NCI-H446 treated with DMSO at 0.1 percent for 48 hours (cell line): Measurements from ENCODE around the gene PDCD1.
"Not testable (repeated sequence)": the region's sequence is repeated elsewhere in the genome, so short reads cannot be mapped to it uniquely, and the experiment has no call there.

Experiments
- DNase-seq: peaks from one replicate; lab custom pipeline; 2025; lab: John Stamatoyannopoulos, UW

The PDCD1 gene

GRCh38 chr2:241833756-241834526, 24.8 kb downstream of the PDCD1 start:
- DNase-seq = not testable (repeated sequence)

DNA sequence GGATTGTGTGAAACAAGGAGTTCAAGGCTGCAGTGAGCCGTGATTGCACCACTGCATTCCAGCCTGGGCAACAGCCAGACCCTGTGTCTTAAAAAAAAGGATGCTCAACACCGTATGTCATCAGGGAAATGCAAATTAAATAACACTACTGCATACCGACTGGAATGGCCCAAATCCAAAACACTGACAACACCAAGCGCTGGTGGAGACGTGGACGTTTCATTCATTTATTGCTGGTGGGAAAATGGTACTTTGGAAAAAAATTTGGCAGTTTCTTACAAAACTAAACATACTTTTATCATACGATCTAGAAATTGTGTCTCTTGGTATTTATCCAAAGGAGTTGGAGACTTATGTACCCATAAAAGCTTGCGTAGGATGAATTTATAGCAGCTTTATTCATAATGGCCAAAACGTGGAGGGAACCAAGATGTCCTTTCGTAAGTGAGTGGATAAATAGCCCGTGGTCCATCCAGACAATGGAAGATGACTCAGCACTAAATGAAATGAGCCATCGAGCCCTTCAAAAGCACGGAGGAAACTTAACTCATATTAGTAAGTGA, 25.5 kb downstream of the PDCD1 start:
- no peak for DNase-seq

DNA sequence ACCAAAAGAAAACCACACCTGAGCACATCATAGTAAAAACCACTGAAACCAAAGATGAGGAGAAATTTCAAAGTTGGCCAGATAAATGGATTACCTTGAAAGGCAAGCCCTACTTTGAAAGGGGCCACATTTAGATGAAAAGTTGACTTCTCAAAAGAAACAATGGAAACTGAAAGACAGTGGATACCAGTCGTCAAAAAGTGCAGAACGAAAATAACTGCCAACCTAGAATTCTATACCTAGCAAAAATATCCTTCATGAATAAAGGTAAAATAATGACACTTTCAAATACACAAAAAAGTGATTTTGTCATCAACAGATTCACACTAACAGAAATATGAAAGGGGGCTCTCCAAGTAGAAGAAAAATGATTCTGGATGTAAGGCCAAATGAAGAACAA, 31.3 kb downstream of the PDCD1 start:
- no peak for DNase-seq

- not testable (repeated sequence) for DNase-seq
Observed at GRCh38 chr2:241823531-241824437, 34.9 kb downstream of the PDCD1 start.

- DNase-seq = no peak
Observed at GRCh38 chr2:241822264-241822623, 36.5 kb downstream of the PDCD1 start.

GRCh38 chr2:241821460-241822263, 37.0 kb downstream of the PDCD1 start:
- DNase-seq = no peak

- DNase-seq = no peak
Observed at GRCh38 chr2:241820625-241821384, 37.9 kb downstream of the PDCD1 start.

DNA sequence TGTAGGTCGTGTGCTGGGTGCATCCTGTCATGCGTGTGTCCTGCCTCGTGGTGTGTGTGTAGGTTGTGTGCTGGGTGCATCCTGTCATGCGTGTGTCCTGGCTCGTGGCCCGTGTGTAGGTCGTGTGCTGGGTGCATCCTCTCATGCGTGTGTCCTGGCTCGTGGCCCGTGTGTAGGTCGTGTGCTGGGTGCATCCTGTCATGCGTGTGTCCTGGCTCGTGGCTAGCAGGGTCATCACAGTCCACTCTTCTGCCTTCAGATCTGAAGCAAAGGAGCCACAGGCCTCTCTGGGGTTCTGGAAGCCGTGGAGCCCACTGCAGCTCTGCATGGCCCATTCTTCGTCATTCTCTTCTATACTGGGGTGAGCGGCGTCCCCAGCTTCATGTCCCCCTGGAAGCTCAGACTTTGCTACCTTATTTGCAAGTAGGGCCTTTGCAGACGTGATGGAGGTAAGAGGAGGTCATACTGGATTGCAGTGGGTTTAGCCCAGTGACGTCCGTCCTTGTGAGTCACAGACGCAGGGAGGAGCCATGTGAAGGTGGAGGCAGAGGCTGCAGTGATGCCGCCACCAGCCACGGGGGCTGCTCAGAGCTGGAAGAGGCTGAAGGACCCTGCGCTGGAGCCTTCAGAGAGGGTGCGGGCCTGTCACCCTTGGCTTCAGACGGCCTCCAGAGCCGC, 38.6 kb downstream of the PDCD1 start:
- DNase-seq = not testable (repeated sequence)

DNA sequence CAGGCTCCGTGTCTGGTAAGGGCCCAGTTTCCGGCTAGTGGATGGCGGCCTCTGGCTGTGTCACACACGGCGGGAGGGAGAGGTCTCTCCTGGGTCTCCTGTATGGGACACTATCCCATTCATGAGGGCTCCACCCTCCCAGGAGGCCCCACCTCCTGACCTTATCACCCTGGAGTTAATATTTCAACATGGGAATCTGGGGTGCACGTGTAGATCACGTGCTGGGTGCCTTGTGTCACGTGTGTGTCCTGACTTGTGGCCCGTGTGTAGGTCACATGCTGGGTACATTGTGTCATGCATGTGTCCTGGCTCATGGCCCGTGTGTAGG, 39.8 kb downstream of the PDCD1 start:
- no peak for DNase-seq

DNA sequence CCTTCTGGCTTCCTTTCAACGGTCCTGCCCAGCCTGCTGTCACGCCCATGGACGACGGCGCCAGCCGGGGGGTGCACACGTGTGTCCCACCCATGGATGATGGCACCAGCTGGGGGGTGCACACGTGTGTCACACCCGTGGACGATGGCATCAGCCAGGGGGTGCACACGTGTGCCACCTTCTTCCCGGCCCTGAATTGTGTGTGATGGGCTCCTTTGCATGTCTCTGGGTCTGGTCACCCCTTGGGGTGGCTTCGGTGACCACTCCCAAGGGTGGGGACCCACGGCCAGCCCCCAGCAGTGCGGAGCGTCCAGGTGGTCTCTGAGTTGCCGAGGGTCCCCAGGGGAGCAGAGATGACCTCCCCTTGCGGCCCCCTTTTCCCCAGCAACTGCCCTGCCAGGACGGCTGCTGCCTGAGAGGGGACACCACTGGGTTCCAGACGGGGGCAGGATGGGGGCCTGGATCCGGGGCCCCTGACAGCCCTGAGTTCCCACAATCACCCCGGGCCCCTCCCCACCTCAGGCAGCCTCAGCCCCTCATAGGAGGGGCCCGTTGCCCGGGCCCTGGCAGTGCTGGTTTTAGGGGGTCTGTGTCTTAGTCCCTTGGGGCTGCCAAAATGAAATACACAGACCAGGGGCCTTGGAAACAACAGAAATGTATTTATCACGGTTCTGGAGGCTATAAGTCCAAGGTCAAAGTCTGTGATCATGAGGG, 40.3 kb downstream of the PDCD1 start:
- DNase-seq = no peak

- not testable (repeated sequence) for DNase-seq
Observed at GRCh38 chr2:241817821-241818215, 40.9 kb downstream of the PDCD1 start.

GRCh38 chr2:241817126-241817820, 41.4 kb downstream of the PDCD1 start:
- no peak for DNase-seq

DNA sequence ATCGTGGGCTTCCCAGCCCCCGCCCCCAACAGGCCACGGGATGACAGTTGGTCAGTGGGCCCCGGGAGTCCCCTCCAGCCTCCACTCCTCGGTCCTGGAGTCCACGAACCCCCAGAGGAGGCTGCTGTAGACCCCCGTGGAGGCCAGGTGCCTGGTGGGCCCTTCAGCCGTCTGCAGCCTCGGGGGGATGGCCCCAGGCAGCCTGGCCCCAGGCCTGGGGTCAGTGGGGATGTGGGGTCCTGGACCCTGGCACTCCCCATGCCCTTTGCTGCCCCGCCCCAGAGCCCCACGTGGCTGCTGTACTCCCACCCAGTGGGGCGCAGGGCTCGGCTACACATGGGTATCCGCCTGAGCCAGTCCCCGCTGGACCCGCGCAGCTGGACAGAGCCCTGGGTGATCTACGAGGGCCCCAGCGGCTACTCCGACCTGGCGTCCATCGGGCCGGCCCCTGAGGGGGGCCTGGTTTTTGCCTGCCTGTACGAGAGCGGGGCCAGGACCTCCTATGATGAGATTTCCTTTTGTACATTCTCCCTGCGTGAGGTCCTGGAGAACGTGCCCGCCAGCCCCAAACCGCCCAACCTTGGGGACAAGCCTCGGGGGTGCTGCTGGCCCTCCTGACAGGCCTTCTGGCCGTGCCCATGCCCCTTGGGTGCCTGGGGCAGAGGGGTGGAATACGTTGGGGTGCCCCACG, 42.1 kb downstream of the PDCD1 start:
- DNase-seq = no peak

DNA sequence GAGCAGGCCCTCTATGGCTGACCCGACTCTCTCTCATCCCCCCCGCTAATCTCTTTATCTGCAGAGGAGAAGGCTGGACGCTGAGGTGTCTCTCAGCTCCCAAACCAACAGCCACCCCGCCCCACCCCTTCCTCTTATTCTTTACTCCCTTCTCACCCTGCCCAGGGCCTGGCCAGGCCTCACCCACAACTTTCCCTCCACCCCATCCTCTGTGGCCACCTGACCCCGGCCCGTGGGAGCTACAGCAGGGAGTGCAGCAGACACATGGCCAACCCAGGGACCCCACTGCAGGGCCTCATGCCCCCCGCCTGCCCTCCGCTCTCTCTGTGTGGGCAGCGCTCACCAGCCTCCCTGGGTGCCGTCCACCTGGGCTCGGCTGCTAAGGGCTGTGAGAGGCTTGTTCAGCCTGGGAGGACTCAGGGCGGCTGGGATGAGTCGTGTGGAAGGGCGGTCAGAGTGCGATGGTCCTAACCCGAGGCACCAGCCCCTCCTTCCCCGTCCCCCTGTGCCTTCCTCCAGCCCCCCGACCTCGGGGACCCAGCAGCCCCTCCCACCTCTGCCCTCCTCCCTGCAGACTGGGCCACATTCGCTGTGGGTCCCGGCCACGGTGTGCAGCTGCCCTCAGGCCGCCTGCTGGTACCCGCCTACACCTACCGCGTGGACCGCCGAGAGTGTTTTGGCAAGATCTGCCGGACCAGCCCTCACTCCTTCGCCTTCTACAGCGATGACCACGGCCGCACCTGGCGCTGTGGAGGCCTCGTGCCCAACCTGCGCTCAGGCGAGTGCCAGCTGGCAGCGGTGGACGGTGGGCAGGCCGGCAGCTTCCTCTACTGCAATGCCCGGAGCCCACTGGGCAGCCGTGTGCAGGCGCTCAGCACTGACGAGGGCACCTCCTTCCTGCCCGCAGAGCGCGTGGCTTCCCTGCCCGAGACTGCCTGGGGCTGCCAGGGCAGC, 42.9 kb downstream of the PDCD1 start:
- DNase-seq = no peak

DNA sequence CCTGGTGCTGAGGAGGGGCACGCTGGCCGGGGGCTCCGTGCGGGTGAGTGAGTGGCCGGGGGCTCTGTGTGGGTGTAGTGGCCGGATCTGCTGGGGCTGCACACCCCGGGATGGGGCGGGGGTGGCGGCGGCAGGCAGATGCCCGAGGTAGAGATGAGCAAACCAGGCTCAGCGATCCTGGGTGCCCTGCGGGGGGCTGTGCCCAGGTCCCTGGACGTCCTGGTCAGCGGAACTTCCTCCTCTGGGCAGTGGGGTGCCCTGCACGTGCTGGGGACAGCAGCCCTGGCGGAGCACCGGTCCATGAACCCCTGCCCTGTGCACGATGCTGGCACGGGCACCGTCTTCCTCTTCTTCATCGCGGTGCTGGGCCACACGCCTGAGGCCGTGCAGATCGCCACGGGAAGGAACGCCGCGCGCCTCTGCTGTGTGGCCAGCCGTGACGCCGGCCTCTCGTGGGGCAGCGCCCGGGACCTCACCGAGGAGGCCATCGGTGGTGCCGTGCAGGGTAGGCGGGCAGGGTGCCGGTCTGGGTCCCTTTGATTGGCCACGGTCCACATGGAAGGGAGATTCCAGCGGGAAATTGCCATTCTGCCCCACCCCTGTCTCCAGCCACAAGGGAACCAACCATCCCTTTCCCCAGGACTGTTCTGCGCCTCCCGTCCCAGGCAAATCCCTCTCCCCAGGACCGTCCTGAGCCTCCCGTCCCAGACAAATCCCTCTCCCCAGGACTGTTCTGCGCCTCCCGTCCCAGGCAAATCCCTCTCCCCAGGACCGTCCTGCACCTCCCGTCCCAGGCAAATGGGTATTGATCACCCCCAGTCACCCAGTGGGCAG, 43.8 kb downstream of the PDCD1 start:
- no peak for DNase-seq

GRCh38 chr2:241814393-241814642, 44.4 kb downstream of the PDCD1 start:
- DNase-seq = no peak
